K562 (cell line): ENCODE results near the gene NT5C2. TPM values are rescaled to one million over a fixed set of nuclear protein-coding genes. Genes with fewer than 3 reads are reported as not detected.
A peak's percentile ranks its signal among the peaks of the same experiment; 100 is the strongest.
"Not testable (repeated sequence)": the region's sequence is repeated elsewhere in the genome, so short reads cannot be mapped to it uniquely, and the experiment has no call there.

ENCODE experiments used
- ATAC-seq: fragments of 200-7000 bp; cut with Tn5 transposase; 3 replicates; pipeline ENCODE4 v1.9.1; 2020; ENCODE audit warnings: moderate library complexity
- BruUV-seq: library from RNA; stranded (reverse); fragments of 400-500 nt; replicated peaks from 2 replicates; lab custom pipeline; 2021; lab: Mats Ljungman, UMichigan
- CTCF ChIA-PET: fragments of 300-600 bp; formaldehyde crosslinking; extraction: SDS; loops from one replicate; lab custom pipeline; 2021; ENCODE audit warnings: low intra/inter-chr PET ratio; lab: Yijun Ruan, JAX
- POLR2A ChIA-PET: fragments of 300-600, 350-650 bp; sonication (Branson Sonifier 250); formaldehyde crosslinking; extraction: SDS; loops from one replicate; lab custom pipeline; 2021; ENCODE audit warnings: antibody characterized with exemption, inconsistent platforms; lab: Yijun Ruan, JAX
- DNase-seq, 4 experiments: peaks; one replicate each; pipeline versions ENCODE4 v3.0.0 to v3.0.0-alpha.2; 2011 to 2018; ENCODE audit warnings: low spot score in 3 of 4, mixed read lengths in 3 of 4; ENCODE audit errors: extremely low read depth in 1 of 4
- FAIRE-seq: peaks from 2 replicates; lab custom pipeline; 2011; peaks lifted over from hg19 to GRCh38; lab: Jason Lieb, UNC
- H2AFZ ChIP-seq: 2 replicates; pipeline ENCODE4 v1.6.0; 2011; ENCODE audit warnings: low read depth, low read length, control low read depth, inconsistent platforms
- H3K27ac ChIP-seq: fragments of 200-600 bp; 3 replicates; pipeline ENCODE4 v1.8.0; 2011; ENCODE audit warnings: low read depth, mild to moderate bottlenecking, control low read depth, inconsistent platforms, low read length, moderate library complexity, mixed read lengths; ENCODE audit errors: extremely low read depth
- H3K27me3 ChIP-seq, 2 experiments: fragments of 300-600 bp in 1 of 2; 2 replicates in 1 of 2; 3 replicates in 1 of 2; pipeline versions ENCODE4 v1.6.0 to v1.8.0; 2011; ENCODE audit warnings: inconsistent platforms in 2 of 2, low read length in 2 of 2, mild to moderate bottlenecking in 1 of 2, mixed read lengths in 1 of 2, moderate library complexity in 1 of 2; ENCODE audit not compliant: control insufficient read depth in 2 of 2, insufficient read depth in 2 of 2
- H3K36me3 ChIP-seq: fragments of 300-600 bp; 3 replicates; pipeline ENCODE4 v1.8.0; 2011; ENCODE audit warnings: mild to moderate bottlenecking, low read length, inconsistent platforms; ENCODE audit not compliant: control insufficient read depth, insufficient read depth
- H3K4me1 ChIP-seq, 2 experiments: fragments of 200-600 bp in 1 of 2; replicated peaks in 1 of 2; 2 replicates in 1 of 2; 3 replicates in 1 of 2; pipeline versions ENCODE4 v1.5.1 to v1.8.0; 2011; ENCODE audit warnings: inconsistent platforms in 2 of 2, low read length in 2 of 2, mild to moderate bottlenecking in 1 of 2, mixed read lengths in 1 of 2, moderate library complexity in 1 of 2; ENCODE audit not compliant: control insufficient read depth in 2 of 2, insufficient read depth in 2 of 2
- H3K4me2 ChIP-seq: 2 replicates; pipeline ENCODE4 v1.6.1; 2011; ENCODE audit warnings: low read length, control low read depth, inconsistent platforms, mixed read lengths; ENCODE audit not compliant: insufficient read depth
- H3K4me3 ChIP-seq: fragments of 200-600 bp; sonication (generic), shearing (Covaris generic); 2 replicates; pipeline ENCODE4 v1.5.1; 2016; ENCODE audit warnings: control low read depth, inconsistent platforms
- H3K79me2 ChIP-seq: fragments of 200-600 bp; 3 replicates; pipeline ENCODE4 v1.8.0; 2011; ENCODE audit warnings: low read length, inconsistent platforms; ENCODE audit not compliant: control insufficient read depth, insufficient read depth
- H3K9ac ChIP-seq, 2 experiments: 2 replicates each; pipeline versions ENCODE4 v1.6.0 to v1.6.1; 2011; ENCODE audit warnings: low read depth in 2 of 2, low read length in 2 of 2, control low read depth in 1 of 2, inconsistent platforms in 1 of 2, mild to moderate bottlenecking in 1 of 2, mixed read lengths in 1 of 2; ENCODE audit not compliant: insufficient read depth in 1 of 2
- H3K9me1 ChIP-seq: one replicate; pipeline ENCODE4 v1.6.0; 2011; ENCODE audit warnings: inconsistent platforms, mild to moderate bottlenecking, low read length, moderate library complexity; ENCODE audit not compliant: control insufficient read depth, insufficient read depth
- H3K9me3 ChIP-seq: replicated peaks from 2 replicates; pipeline ENCODE4 v1.5.1; 2011; ENCODE audit warnings: low read depth, low read length, inconsistent platforms; ENCODE audit not compliant: control insufficient read depth, insufficient read depth
- H4K20me1 ChIP-seq: replicated peaks from 2 replicates; pipeline ENCODE4 v1.6.1; 2011; ENCODE audit warnings: low read length, inconsistent platforms, mixed read lengths; ENCODE audit not compliant: control insufficient read depth, insufficient read depth
- TRIM28 ChIP-seq: fragments of 450-650 bp; IDR thresholded peaks from 2 replicates; pipeline ENCODE4 v1.6.1; 2017
- ZBTB11 ChIP-seq, 3 experiments: fragments of 200-800 bp in 1 of 3; fragments of 250-450 bp in 1 of 3; fragments of 450-650 bp in 1 of 3; sonication (Bioruptor Pico) in 1 of 3; sonication (Bioruptor generic) in 1 of 3; formaldehyde crosslinking in 1 of 3; IDR thresholded peaks; 2 replicates each; pipeline versions ENCODE4 v1.6.1 to v1.8.0; 2016 to 2022; ENCODE audit warnings: mild to moderate bottlenecking in 2 of 3, missing genetic modification characterization in 2 of 3, missing compliant biosample characterization in 1 of 3, moderate library complexity in 1 of 3
- WGBS: fragments of 100-300 bp; shearing (Covaris generic); methylation state at CpG from one replicate; pipeline ENCODE4 v1.1.6; 2016; ENCODE audit warnings: low coverage, mixed read lengths; ENCODE audit not compliant: insufficient coverage; ENCODE audit errors: missing lambda C conversion rate; 5-methylcytosine and 5-hydroxymethylcytosine counted together
- in situ Hi-C: fragments of 300-500 bp; cut with MboI; formaldehyde crosslinking; loops from 4 replicates; pipeline ENCODE4 v1.15.0; 2018; ENCODE audit warnings: inconsistent platforms, mixed read lengths
- intact Hi-C: fragments of 100-400 bp; cut with micrococcal nuclease; formaldehyde crosslinking; loops from 2 replicates; pipeline ENCODE4 v1.14.2; 2022
- polyA plus RNA-seq, 8 experiments: library from polyadenylated mRNA; depleted of rRNA in 4 of 8; stranded (reverse) in 5 of 8; unstranded in 3 of 8; fragments of >200 nt; fragmentation: Nextera tagmentation in 2 of 8; fragmentation: Illumina TruSeq in 1 of 8; extraction: Ambion mirVana in 2 of 8; extraction: Trizol in 1 of 8; gene quantifications; 2 replicates each; pipeline versions ENCODE4 v1.2.1 to v1.2.3, GENCODE V29; 2011 to 2014; ENCODE audit warnings: inconsistent platforms in 1 of 8, missing spikeins in 1 of 8
- total RNA-seq, 7 experiments: library from RNA; depleted of rRNA in 6 of 7; stranded (reverse); fragments of >200 nt in 6 of 7; fragmentation: Illumina TruSeq in 2 of 7; extraction: Trizol in 2 of 7; gene quantifications; 2 replicates each; pipeline versions ENCODE4 v1.2.1 to v1.2.3, GENCODE V29; 2011 to 2021; ENCODE audit warnings: low replicate concordance in 1 of 7

The NT5C2 gene
- total and polyA plus RNA-seq, 9 of the 15 experiments (the other 6 are each of a cell fraction or from before 2014, with no cell fraction given) = 11.3 to 45.2 (median 27.7) TPM

GRCh38 chr10:103224133-103224532, 31.1 kb upstream of the NT5C2 start:
- H3K9me1 ChIP-seq = no peaks in the 10 kb centered on the region
- intact Hi-C loops (no loop called here), in situ Hi-C loops (no loop called here)
- no peak overlapping the region for H3K27ac ChIP-seq
- TF ChIP-seq ZBTB11 (CRISPR knock-in tag; IDR thresholded peaks at IDR 0.05) = no peak
- peak; percentile 69 for TF ChIP-seq TRIM28
- H3K4me2 ChIP-seq = no peak overlapping the region
- FAIRE-seq (no peak), ATAC-seq (no peak), DNase-seq (no peak)
- no peaks in the 10 kb centered on the region for H3K36me3 ChIP-seq
- H3K4me3 ChIP-seq = no peak overlapping the region
- no peaks in the 10 kb centered on the region for H3K79me2 ChIP-seq
- no peaks in the 10 kb centered on the region for H3K9me3 ChIP-seq
- BruUV-seq = no TSS peak
- POLR2A ChIA-PET = no interaction called here
- peaks cover 0 to 4% of the 10 kb centered on the region in 2 experiments; a peak in 1 of 5 replicates for H3K4me1 ChIP-seq
- CTCF ChIA-PET = no interaction called here
- H3K9ac ChIP-seq = no peak overlapping the region
- no peak overlapping the region for H2AFZ ChIP-seq
- no peaks in the 10 kb centered on the region for H4K20me1 ChIP-seq
- H3K27me3 ChIP-seq = no peaks in the 10 kb centered on the region
- 50% methylated on average over 3 of the region's 4 CpGs for WGBS

- H3K79me2 ChIP-seq, ATAC-seq, H3K36me3 ChIP-seq, H3K4me2 ChIP-seq, H3K4me3 ChIP-seq, H4K20me1 ChIP-seq, CTCF ChIA-PET, BruUV-seq, H3K9me3 ChIP-seq, in situ Hi-C loops, H2AFZ ChIP-seq, intact Hi-C loops, H3K4me1 ChIP-seq, H3K9me1 ChIP-seq, DNase-seq, FAIRE-seq, H3K27me3 ChIP-seq, H3K9ac ChIP-seq, H3K27ac ChIP-seq: not testable (repeated sequence)
- POLR2A ChIA-PET = interaction anchor here (0.8 kb wide), 1 partner anchor 20 kb away, joined by 3 read pairs; no protein-coding TSS in a partner anchor
- WGBS = 26% methylated on average over 4 of the region's 4 CpGs
Measured at GRCh38 chr10:103216362-103216761, 23.3 kb upstream of the NT5C2 start.
